GM19043 (cell line): ENCODE data around the gene MAML2.

Source experiments
- ATAC-seq: cut with Tn5 transposase; IDR thresholded peaks from one replicate; pipeline ENCODE4 v1.9.1; 2021; ENCODE audit warnings: low read depth; ENCODE audit not compliant: unreplicated experiment

MAML2 gene

DNA sequence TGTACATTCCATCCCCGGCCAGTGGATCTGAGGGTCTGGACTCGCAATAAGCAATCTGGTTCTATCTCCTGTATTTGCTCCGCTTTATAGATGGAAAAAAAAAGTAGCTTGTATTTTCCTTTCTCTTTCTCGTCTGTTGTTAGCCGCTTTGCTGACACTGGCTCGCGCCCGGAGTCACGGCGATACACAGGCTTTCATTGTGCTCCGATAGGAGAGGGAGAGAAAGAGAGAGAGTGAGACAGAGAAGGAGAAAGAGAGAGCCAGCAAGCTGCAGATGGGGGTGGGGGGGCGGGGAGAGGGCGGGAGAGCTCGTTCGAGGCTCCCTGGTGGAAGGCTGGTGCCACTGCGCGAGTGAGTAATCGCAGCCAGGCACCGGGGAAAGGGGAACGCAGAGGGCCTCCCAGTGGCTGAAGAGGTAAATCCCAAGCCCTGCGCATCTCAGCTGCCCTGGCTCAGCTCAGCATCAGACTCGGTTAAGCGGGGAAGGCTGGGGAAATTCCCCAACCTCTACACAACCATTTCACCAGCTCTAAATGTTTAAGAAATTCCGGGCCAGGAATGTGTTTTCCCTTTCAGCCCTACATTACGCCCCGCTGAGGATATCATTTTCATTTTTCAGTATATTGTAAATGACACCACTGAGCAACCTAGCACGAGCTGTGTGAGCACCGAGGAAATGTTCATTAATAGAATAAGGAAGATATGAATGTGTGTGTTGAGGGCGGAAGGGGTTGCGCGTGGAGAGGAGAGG is at the start of gene MAML2:
MAML2 (minus strand) TSS at position 235 of the 751 bp plus-strand sequence. CDS start 1,300 bp downstream, outside the sequence.
- ATAC-seq, result peak; percentile 80

DNA sequence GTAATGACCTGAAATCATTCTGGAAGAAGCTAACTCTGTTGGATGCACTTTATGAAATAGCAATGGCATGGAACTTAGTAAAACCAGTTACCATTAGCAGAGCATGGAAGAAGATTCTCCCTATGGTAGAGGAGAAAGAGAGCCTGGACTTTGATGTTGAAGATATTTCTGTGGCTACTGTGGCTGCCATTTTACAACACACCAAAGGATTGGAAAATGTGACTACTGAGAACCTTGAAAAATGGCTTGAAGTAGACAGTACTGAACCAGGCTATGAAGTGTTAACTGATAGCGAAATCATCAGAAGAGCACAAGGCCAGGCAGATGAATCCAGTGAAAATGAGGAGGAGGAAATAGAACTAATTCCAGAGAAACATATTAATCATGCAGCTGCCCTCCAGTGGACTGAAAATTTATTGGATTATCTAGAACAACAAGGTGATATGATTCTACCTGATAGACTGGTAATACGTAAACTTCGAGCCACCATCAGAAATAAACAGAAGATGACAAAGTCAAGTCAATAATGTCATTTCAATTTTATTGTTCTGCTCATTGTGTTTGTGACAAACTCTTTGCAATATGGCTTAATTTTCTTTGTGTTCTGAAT is 48.8 kb upstream of the MAML2 start:
- no peak for ATAC-seq

DNA sequence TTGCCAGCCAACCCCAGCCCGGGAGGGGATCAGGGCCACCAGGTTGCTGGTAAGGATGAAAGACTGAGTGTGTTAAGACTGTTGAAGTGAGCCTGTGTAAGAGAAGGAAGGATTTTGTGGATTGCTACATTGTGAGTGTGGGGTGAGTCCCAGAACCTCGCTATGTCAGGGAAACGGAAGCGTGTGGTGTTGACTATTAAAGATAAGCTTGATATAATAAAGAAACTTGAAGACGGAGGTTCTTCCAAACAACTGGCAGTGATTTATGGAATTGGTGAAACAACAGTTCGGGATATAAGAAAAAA is 47.4 kb upstream of the MAML2 start:
- no peak for ATAC-seq

DNA sequence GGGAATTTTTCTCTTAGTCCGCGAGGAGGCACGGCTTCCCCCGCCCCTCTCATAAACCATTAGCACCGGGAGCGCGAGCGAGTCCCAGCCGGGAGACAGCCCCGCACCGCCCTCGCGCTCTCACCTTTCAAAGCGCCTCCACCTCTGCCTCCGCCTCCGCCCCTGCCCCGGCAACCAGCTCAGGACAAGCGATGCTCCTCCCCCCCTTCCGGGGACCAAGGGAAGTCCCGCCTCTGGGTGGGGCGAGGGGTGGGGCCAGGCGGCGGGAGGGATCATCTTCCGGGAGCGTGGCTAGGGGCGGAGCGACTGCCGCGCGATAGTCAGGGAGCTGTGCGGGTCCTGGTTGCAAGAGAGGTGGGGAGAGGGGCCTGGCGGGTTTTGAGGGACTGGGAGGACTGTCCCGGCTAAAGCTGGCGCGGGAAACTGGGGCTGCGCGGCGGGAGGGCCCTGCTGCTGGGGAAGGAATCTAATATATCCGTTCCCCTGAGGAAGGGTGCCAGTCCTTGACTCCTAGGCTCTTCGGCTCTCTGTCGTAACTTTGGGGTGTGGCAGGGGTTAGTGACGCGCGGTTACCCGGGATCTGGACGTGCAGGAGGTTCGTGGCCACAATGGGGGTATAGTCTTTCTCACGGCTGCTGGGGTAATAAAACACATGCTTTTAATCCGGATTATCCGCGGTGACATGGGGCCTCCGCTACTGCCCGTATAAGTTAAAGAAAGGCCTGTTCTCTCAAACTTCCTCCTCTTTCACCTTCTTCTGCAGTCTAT is 46.9 kb upstream of the MAML2 start, which contains the start of the genes CCDC82 and JRKL:
CCDC82 (minus strand) TSS at position 193 of the 768 bp plus-strand sequence. CDS start 5,165 bp downstream, outside the sequence.
JRKL (plus strand) TSS at position 294 of the 768 bp plus-strand sequence. CDS start 637 bp downstream, outside the sequence.
- peak; percentile 86 for ATAC-seq

DNA sequence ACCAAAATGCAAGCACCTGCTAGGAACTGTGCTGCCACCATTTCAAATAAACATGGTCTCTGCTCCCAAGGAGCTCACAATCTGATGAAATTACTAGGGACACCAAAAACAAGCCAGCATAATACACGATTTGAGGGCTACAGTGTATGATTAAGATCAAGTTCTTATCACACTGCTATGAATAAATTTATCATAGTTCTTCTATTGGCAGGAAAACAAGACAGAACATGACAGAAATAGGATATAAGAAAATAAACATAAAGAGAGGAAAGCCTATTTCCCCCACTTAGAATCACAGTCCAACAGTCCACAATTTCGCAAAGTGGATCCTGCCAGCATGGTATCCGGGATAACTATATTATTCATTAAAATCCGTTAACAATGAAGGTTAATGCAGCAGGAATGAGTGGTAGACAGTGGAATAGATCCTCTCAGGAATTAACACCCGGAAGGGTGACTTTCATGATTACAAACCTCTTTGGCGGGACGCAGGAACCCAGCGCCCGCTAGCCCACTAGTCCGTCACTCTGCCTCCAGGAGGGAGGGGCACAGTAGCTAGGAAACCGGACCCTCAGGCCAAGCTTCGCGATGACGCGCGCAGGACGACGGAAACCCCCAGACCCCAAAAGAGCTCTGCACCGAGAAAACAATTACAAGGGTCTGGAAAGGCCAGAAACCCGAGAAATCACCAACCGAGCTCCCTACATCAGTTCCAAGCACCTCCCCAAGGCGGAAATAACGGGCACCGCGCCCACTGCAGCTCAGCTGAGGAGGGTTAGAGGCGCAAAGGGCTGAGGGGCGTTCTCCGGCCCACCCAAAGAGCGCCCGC is 46.1 kb upstream of the MAML2 start:
- peak; percentile 38 for ATAC-seq

DNA sequence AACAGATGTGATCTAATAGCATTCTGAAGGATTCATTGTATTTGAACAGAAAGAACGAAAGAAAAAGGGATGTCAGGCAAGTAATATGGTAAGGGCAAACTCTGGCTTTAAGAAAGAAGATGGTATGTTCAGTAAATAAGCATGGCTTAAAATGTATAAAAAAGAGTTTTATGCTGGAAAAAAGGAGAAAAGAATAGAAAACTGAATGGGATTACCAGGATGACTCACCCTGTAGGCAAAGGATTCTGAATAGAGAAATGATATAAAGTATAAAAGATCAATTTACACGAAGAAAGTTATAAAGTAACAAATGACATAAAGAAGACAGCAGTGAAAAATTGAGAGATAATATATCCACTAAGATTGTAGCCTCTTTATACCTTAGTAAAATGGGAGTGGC is 42.2 kb upstream of the MAML2 start:
- ATAC-seq, result no peak

DNA sequence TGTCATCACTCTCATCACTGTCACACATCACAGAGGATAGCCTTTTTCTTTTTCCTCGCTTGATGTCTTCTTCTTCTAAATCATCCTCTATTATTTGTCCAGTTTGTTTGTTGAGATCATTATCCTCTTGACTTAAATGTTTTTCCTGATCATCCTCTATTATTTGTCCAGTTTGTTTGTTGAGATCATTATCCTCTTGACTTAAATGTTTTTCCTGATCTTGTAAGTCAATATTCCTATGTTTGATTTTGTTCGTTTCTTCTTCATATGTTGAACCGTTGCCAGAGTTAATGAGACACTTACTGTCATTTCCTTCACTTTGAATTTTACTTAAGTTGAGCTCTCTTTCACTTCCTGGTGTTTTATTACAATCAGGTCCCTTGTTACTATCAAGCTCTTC is 41.2 kb upstream of the MAML2 start:
- ATAC-seq, result no peak

DNA sequence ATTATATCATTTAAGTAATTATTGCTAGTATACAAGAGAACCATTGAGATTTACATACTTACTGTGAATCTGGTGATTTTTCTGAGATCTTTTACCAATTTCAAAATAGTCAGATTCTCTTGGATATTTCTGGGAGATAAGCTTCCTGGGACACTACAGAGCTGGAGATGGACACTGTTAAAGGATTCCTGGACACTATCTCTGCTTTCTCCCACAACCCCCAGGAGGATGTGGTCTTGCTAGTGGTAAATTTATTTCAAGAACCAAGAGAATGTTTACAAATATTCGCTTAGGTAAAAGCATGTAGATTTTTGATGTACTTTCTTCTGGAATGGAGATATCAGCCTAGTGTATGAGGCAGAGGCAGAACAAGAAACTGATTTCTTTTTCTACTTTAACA is 33.8 kb upstream of the MAML2 start:
- no peak for ATAC-seq

DNA sequence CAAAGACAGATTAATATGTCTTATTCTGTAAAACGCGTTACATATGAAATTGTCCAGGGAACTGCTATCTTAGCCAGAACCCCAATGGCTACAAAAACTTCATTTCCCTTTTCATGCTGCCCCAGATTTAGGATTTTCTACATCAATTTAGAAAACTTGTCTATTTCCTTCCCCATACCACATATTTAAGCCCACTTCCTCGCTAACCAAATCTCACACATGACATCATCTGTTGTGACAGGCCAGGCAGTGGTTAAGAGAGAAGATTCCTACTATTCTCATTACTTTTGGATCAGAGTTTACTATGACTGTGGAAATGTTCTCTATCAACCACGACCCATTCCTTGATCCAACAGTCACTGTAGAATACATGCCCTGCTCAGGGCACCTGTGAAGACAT is 30.8 kb upstream of the MAML2 start:
- no peak for ATAC-seq

DNA sequence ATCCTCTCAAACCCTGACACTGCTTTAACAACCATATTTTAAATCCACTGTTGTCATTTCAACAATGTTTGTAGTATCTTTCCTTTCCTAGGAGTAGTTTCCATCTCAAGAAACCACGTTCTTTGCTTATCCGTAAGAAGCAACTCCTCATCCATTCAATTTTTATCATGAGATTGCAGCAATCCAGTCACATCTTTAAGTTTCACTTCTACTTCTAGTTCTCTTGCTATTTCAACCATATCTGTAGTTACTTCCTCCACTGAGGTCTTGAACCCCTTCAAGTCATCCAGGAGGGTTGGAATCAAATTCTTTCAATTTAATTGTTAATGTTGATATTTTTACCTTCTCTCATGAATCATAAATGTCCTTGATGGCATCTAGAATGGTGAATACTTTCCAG is 24.3 kb upstream of the MAML2 start:
- ATAC-seq, result no peak

DNA sequence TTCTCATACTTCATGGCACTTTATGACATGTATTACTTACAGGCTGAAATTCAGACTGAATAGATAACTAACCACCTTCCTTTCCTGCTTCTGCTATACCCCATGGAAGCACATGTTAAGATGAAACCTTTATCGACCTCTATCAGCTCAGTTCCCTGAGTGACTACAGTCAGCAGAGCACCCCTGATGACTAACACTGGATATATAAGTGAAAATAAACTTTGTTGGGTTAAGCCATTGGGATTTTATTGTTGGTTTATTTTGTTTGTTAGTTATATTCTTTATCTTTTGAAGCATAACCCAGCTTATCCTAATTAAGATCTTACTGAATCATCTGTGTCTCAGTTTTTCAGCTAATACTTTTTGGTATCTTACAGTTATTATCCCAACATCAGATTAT is 23.0 kb upstream of the MAML2 start:
- ATAC-seq, result no peak

DNA sequence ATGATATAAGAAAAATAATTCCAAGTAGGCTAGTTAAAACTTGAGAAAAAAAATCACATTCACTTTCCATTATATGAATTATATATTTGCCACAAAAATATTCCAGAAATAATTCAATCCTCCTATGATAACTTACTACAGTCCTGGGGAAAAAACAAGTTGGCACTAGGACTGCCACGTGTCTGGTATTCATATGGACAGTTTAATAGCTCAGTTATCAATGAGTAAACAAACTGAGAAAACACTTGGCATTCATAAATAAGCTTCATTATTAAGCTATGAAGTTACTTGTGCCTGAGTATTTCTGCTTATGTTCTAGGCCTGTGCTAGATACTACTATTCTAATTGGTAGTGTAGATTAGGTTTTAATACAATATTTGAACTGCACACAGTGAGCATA is 22.5 kb upstream of the MAML2 start:
- no peak for ATAC-seq

DNA sequence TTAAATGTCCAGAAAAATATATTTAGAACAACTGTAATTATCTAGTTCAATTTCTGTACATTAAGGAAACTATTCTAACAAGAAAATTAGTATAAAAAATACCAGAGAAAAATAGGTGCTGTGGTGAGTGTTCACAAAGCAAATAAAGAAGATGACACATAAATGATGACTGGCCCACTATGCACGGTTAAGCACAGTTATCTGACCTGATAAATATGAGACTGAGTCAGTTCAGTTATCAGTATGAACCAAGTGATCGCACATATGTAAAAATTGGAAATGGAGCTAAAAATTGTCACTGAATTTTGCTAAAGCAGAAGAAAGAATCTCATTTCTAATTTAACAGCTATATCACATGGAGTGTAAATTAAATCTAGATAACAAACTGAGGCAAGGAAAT is 18.8 kb upstream of the MAML2 start:
- ATAC-seq, result no peak

DNA sequence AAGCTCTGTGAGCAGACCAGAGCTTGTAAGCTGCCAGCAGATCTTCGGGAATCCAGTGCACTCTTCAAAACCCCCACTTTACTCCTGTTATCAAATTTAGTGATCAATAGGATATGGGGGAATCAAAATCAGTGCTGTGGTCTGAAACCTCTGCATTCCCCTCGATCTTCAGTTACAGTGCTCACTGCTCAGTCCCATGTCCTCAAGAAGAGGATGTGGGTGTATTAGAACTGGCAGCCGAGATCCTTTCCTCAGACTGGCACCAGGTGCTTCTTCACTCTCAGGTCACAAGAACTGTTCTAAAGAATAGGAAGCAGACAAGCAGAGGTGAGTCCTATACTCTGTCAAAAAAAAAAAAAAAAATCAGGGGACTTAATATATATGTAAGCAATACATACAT is 15.3 kb upstream of the MAML2 start:
- no peak for ATAC-seq

DNA sequence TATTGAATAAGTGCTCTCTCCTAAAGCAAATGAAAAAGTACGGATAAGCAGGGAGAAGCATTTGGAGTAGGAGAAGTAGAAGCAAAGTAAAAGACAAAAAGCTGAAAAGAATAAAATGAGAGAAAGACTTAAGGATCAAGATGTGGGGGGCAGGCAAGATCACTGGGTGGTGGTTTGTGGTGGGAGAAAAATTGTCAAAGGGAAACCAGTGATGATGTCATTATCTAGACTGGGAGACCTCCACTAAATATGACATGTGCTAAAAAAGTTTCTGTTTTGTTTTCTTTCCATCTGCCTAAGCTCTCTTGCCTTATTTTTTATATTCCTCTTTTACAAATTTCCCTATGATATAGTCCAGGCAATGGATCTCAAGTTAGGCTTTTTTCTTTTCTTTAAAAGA is 14.8 kb upstream of the MAML2 start:
- no peak for ATAC-seq

DNA sequence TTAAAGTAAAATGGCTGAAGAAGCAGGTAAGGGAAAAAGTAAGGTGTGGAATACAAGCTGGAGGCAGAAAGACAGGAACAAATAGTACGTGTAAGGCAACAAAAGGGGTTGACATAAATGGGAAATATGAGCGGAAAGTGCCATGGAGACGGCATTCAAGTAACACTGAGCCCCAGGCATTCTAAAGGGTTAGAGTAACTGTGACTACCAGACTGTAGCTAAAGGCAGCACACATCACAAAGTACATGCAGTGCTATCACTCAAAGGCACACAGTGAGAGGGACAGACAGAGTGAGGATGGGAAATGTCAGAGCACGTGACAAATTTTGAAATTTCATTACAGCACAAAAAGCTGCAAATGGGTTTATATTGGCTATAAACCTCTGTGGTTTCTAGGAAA is 13.9 kb upstream of the MAML2 start:
- no peak for ATAC-seq

DNA sequence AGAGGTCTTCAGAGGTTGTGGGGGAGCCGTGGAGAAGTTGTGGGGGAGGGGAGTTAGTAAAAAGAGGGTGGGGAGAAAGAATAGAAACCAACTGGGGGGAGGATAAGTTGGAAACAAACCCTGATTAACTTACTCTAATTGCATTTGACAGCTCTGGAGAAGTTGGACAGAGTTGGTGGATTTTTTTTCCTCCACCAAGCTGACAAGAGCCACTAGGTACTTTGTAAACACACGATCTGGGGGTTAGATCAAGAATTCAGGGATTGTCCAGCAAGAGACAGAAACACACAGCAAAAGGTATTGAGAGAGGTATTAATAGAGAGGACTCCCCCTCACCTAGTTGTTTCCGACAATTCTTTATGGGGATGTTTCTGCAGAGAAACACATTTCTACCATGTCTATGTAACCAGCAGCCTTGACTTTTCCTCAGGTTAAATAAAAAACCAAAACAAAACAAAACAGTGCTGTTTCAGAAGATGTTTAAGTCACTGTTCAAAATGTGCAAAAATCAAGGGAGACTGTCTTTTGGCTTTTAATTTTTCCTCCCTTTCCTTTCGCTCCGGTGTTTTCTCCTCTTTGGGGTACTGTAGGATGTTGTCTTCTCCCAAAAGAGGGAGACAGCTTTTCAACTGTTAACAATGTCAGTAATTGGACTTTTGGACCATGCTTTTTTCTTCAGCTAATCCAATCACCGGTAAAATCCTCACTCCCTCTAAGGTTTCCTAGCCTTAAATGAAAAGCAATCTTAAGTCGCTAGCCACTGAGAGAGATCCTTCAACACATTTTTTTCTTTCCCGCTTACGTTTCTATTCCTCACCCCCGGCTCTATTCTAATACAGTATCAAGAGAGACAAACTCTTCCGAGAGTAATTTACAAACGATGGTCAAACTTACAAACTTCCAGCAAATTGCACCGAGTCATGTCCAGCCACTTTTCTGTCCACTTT is 708 bp downstream of the MAML2 start:
- no peak for ATAC-seq

DNA sequence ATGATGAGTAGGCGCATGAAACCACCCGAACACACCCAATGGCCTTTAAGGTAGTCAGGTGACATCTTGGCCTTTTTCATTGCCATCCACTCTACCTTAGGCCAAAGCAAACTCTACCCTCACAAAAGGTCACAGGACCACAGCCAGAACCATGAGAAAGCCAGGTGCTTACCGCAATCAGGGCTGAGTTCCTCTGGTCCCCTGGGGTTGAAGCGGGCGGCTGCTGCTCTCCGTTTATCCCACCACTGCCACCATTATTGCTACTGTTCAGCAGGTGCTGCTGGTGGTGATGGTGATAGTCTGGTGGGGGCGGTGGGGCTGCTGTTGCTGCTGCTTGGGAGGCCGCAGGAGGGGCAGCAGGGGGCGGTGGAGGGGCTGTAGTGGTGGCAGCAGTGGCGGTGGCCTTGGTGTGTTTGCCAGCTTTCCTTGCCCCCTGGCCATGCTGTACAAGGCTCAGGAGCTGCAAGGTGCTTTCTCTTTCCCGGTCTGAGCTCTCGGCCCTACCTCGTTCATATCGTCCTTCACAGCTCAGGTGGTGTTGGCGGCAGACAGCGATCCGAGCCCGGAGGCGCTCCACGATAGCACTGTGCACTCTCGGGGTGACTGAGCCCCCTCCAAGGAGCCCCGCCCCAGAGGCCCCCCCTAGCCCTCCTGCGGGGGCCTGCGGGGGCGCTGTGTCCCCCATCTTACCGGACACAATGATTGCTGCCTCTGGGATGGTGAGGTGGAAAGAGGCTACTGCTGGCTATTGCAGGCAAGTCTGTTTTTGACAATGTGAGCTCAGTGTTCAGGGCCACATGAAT is 1.6 kb downstream of the MAML2 start:
- peak; percentile 33 for ATAC-seq

DNA sequence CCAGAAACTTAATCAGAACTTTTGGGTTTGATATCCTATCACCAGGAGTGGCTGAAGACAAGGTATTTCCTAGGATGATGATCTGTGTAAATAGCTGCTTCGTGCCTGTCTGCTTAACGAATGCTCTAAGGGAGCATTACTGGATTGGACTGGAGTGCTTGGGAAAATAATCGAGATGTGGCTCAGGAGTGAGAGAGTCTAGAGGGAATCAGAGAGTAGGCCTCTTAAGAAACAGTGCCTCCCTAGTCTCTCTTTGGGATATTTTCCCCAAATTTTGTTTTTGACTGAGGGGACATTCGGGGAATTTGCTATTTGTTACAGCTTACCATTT is 2.5 kb downstream of the MAML2 start:
- ATAC-seq, result no peak
